ENCODE results near the gene TOX3. TPM values are rescaled to one million over a fixed set of nuclear protein-coding genes. Genes with fewer than 3 reads are reported as not detected.

TOX3 gene
- total RNA-seq, 1 experiment from 2014 or later: 20.2 TPM

DNA sequence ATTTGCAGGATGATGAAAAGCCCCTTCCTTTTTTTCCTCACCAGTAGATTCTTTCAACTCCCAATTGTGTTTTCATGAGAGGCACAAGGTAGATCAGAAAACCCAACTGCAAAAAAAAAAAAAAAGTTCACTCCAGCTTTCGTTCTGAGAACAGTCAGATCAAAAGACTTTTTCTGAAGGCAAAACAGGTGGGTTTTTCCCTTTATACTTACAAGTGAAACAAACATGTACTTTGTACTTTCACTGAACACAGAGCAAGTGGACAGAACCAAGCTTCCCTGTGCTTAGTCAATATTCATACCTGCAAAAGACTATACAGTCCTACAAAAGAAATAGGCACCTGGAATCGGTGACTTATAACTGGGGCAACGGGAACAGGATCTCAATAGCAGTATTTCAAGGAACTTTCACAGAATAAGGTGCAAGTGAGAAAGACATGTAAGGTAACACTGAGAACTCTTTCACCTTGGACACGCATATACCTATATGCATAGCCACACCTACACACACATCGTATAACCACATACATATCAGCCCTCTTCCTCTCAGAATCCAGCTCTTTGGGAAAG lies 54.1 kb downstream of the TOX3 start:
- no peak for ATAC-seq
- CTCF ChIA-PET: no interaction called here
- no peaks in the 10 kb centered on the region for H3K27me3 Mint-ChIP-seq (ENCODE audit: low read depth)
- H3K9me3 Mint-ChIP-seq: no peaks in the 10 kb centered on the region
- peaks cover 42% of the 10 kb centered on the region for H3K4me1 Mint-ChIP-seq
- H3K27ac Mint-ChIP-seq: no peak overlapping the region
- no peak overlapping the region for H3K4me3 Mint-ChIP-seq
- no peak for DNase-seq (ENCODE audit: low spot score)
- no peak for TF ChIP-seq EMX1 (CRISPR knock-in tag; IDR thresholded peaks at IDR 0.05)
- no peak for TF ChIP-seq ZNF138 (CRISPR knock-in tag; conservative IDR thresholded peaks at IDR 0.05)
- TF ChIP-seq GABPB1 (CRISPR knock-in tag; IDR thresholded peaks at IDR 0.05): peak; percentile 70
- TF ChIP-seq MXD4 (CRISPR knock-in tag; IDR thresholded peaks at IDR 0.05; ENCODE audit: borderline replicate concordance): no peak
- H3K36me3 Mint-ChIP-seq: peaks cover 8% of the 10 kb centered on the region
- POLR2A ChIA-PET: no interaction called here

DNA sequence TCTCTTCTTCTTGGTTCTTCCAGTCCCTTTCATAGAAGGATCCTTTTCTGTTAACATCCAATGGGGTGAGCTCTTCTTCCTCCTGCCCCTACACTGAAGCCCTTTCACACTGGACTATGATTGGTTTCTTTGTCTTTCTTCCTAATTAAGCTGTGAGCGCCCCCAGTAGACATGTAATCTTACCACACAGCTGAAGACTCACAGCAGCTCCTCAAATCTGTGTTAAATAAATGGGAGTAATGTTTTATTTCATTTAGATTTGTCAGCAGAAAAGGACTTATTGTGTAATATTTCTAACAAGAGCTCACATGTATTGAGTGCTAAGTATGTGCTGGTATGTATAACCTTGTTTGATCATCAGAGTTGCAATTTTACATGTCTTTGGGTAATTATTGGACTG lies 55.7 kb downstream of the TOX3 start:
- TF ChIP-seq JUN (CRISPR knock-in tag; IDR thresholded peaks at IDR 0.05) (no peak), GRHL2 (CRISPR knock-in tag; IDR thresholded peaks at IDR 0.05; ENCODE audit: insufficient replicate concordance, severe bottlenecking) (no peak)
- no peaks in the 10 kb centered on the region for H3K9me3 Mint-ChIP-seq

DNA sequence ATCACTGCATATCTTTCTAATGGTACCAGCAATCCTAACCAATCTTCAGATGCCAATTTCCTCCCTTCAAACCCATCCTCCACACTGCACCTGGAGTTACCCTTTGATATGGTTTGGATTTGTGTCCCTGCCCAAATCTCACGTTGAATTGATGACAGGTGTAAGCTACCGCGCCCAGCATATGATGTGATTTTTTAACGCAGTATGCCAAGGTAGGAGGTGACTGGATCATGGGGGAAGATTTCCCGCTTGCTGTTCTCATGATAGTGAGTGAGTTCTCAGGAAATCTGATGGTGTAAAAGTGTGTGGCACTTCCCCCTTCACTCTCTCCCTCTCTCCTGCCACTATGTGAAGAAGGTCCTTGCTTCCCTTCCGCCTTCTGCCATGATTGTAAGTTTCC lies 57.0 kb downstream of the TOX3 start:
- Mint-ChIP-seq H3K4me3 (no peak overlapping the region), H3K36me3 (peaks cover 8% of the 10 kb centered on the region), H3K27me3 (ENCODE audit: low read depth) (no peaks in the 10 kb centered on the region), H3K9me3 (no peaks in the 10 kb centered on the region), H3K27ac (no peak overlapping the region), H3K4me1 (peaks cover 14% of the 10 kb centered on the region)
- TF ChIP-seq MXD4 (CRISPR knock-in tag; IDR thresholded peaks at IDR 0.05; ENCODE audit: borderline replicate concordance) (no peak), ZNF219 (CRISPR knock-in tag; IDR thresholded peaks at IDR 0.05; ENCODE audit: borderline replicate concordance) (no peak), ZNF396 (CRISPR knock-in tag; IDR thresholded peaks at IDR 0.05; ENCODE audit: borderline replicate concordance) (no peak), ZNF423 (CRISPR knock-in tag; IDR thresholded peaks at IDR 0.05) (no peak), PRRX2 (CRISPR knock-in tag; IDR thresholded peaks at IDR 0.05) (no peak), ZNF138 (CRISPR knock-in tag; conservative IDR thresholded peaks at IDR 0.05) (no peak), ZNF263 (CRISPR knock-in tag; IDR thresholded peaks at IDR 0.05; ENCODE audit: low read depth) (no peak), NFYB (CRISPR knock-in tag; conservative IDR thresholded peaks at IDR 0.05; ENCODE audit: low read depth) (no peak), FOXJ3 (CRISPR knock-in tag; IDR thresholded peaks at IDR 0.05; ENCODE audit: borderline replicate concordance) (no peak), ATF1 (CRISPR knock-in tag; IDR thresholded peaks at IDR 0.05) (no peak), NR2C2 (CRISPR knock-in tag; IDR thresholded peaks at IDR 0.05) (no peak)
- TF ChIP-seq, protein P1, sequence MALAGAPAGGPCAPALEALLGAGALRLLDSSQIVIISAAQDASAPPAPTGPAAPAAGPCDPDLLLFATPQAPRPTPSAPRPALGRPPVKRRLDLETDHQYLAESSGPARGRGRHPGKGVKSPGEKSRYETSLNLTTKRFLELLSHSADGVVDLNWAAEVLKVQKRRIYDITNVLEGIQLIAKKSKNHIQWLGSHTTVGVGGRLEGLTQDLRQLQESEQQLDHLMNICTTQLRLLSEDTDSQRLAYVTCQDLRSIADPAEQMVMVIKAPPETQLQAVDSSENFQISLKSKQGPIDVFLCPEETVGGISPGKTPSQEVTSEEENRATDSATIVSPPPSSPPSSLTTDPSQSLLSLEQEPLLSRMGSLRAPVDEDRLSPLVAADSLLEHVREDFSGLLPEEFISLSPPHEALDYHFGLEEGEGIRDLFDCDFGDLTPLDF (CRISPR knock-in tag; IDR thresholded peaks at IDR 0.05): no peak
- TF ChIP-seq, protein P2, sequence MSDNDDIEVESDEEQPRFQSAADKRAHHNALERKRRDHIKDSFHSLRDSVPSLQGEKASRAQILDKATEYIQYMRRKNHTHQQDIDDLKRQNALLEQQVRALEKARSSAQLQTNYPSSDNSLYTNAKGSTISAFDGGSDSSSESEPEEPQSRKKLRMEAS (CRISPR knock-in tag; IDR thresholded peaks at IDR 0.05): no peak
- TF ChIP-seq, protein P3, sequence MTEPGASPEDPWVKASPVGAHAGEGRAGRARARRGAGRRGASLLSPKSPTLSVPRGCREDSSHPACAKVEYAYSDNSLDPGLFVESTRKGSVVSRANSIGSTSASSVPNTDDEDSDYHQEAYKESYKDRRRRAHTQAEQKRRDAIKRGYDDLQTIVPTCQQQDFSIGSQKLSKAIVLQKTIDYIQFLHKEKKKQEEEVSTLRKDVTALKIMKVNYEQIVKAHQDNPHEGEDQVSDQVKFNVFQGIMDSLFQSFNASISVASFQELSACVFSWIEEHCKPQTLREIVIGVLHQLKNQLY (CRISPR knock-in tag; IDR thresholded peaks at IDR 0.05): no peak
- POLR2A ChIA-PET: no interaction called here
- no peak for DNase-seq (ENCODE audit: low spot score)
- no peak for ATAC-seq
- CTCF ChIA-PET: no interaction called here

More for the DNA sequence above, 55.7 kb downstream of the TOX3 start:
- H3K4me1 Mint-ChIP-seq: peaks cover 27% of the 10 kb centered on the region
- DNase-seq (ENCODE audit: low spot score) (no peak), ATAC-seq (no peak)
- no peak overlapping the region for H3K4me3 Mint-ChIP-seq
- ChIA-PET POLR2A (interaction anchor here (0.8 kb wide), 1 partner anchor 107 kb away, joined by 3 read pairs; no protein-coding TSS in a partner anchor), CTCF (no interaction called here)
- no peak overlapping the region for H3K27ac Mint-ChIP-seq
- H3K27me3 Mint-ChIP-seq (ENCODE audit: low read depth): no peaks in the 10 kb centered on the region
- peaks cover 8% of the 10 kb centered on the region for H3K36me3 Mint-ChIP-seq

DNA sequence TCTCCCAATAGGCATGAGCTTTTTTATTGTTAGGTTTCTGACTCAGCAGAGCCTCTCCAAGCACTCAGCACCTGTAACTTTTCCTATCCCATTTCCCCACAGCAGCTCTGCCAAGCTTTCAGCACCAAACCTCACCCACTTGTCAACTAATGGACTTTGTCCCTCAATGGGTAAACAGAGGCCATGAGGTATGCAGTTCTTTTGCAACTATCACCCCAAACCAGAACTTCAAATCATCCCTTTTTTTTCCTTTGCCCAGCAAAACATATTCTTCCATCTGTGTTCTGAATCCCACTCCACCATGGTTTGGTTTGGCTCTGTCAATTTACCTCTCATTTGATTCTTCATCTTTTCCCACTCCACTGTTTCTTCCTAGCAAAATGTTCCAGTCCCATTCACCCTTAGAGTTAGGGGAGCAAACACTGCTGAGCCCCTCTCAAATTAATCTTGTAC lies 58.1 kb downstream of the TOX3 start:
- TF ChIP-seq JAZF1 (CRISPR knock-in tag; IDR thresholded peaks at IDR 0.05) (no peak), GABPB1 (CRISPR knock-in tag; IDR thresholded peaks at IDR 0.05) (peak; percentile 85), GRHL2 (CRISPR knock-in tag; IDR thresholded peaks at IDR 0.05; ENCODE audit: insufficient replicate concordance, severe bottlenecking) (no peak), HMGA2 (CRISPR knock-in tag; IDR thresholded peaks at IDR 0.05) (no peak)
- Mint-ChIP-seq H3K27ac (no peak overlapping the region), H3K36me3 (peaks cover 8% of the 10 kb centered on the region), H3K9me3 (no peaks in the 10 kb centered on the region), H3K4me3 (no peak overlapping the region), H3K27me3 (ENCODE audit: low read depth) (no peaks in the 10 kb centered on the region), H3K4me1 (peaks cover 4% of the 10 kb centered on the region)
- ChIA-PET POLR2A (no interaction called here), CTCF (no interaction called here)
- ATAC-seq: no peak
- no peak for DNase-seq (ENCODE audit: low spot score)

Measured in WTC11 (cell line).